H9 (cell line): ENCODE data around the gene TJP3. TPM values are rescaled to one million over a fixed set of nuclear protein-coding genes. Genes with fewer than 3 reads are reported as not detected.

Experiments used
- DNase-seq: peaks from one replicate; pipeline ENCODE4 v3.0.0-alpha.2; 2017
- H2AFZ ChIP-seq: one replicate; pipeline ENCODE4 v1.6.1; 2013; ENCODE audit warnings: mild to moderate bottlenecking, low read length, control low read depth, moderate library complexity
- H2AK5ac ChIP-seq: 2 replicates; pipeline ENCODE4 v1.6.1; 2013; ENCODE audit warnings: low read length, control low read depth, mixed read lengths; ENCODE audit not compliant: insufficient read length
- H2BK120ac ChIP-seq: one replicate; pipeline ENCODE4 v1.6.1; 2013; ENCODE audit warnings: low read depth, mild to moderate bottlenecking, low read length, control low read depth, inconsistent platforms; ENCODE audit not compliant: poor library complexity, severe bottlenecking
- H2BK12ac ChIP-seq: 2 replicates; pipeline ENCODE4 v1.6.1; 2013; ENCODE audit warnings: low read length, control low read depth, mixed read lengths, low read depth; ENCODE audit not compliant: insufficient read length
- H2BK15ac ChIP-seq: 2 replicates; pipeline ENCODE4 v1.6.1; 2013; ENCODE audit warnings: low read depth, low read length, control low read depth
- H2BK20ac ChIP-seq: one replicate; pipeline ENCODE4 v1.6.1; 2013; ENCODE audit warnings: low read depth, mild to moderate bottlenecking, low read length, control low read depth, inconsistent platforms; ENCODE audit not compliant: poor library complexity, severe bottlenecking
- H2BK5ac ChIP-seq: 2 replicates; pipeline ENCODE4 v1.6.1; 2013; ENCODE audit warnings: low read length, control low read depth, mixed read lengths; ENCODE audit not compliant: insufficient read length
- H3K14ac ChIP-seq: 2 replicates; pipeline ENCODE4 v1.6.1; 2013; ENCODE audit warnings: low read length, control low read depth; ENCODE audit not compliant: insufficient read depth
- H3K18ac ChIP-seq: 2 replicates; pipeline ENCODE4 v1.6.1; 2013; ENCODE audit warnings: low read depth, mild to moderate bottlenecking, mixed read lengths, low read length, control low read depth; ENCODE audit not compliant: insufficient read length
- H3K23ac ChIP-seq: 2 replicates; pipeline ENCODE4 v1.6.1; 2013; ENCODE audit warnings: low read length, control low read depth, mixed read lengths, low read depth; ENCODE audit not compliant: insufficient read length
- H3K23me2 ChIP-seq: 2 replicates; pipeline ENCODE4 v1.6.1; 2013; ENCODE audit warnings: low read depth, mild to moderate bottlenecking, mixed read lengths, low read length, control low read depth; ENCODE audit not compliant: insufficient read length, poor library complexity, severe bottlenecking
- H3K27ac ChIP-seq: 2 replicates; pipeline ENCODE4 v1.5.1; 2013; ENCODE audit warnings: low read length, control low read depth, mixed read lengths, low read depth; ENCODE audit not compliant: insufficient read length
- H3K27me3 ChIP-seq: 2 replicates; pipeline ENCODE4 v1.6.1; 2013; ENCODE audit warnings: low read length, control low read depth, inconsistent platforms; ENCODE audit not compliant: insufficient read depth
- H3K4ac ChIP-seq: 2 replicates; pipeline ENCODE4 v1.6.1; 2013; ENCODE audit warnings: low read depth, mild to moderate bottlenecking, control low read depth, inconsistent platforms, low read length, moderate library complexity
- H3K4me1 ChIP-seq: 2 replicates; pipeline ENCODE4 v1.6.1; 2013; ENCODE audit warnings: low read length, control low read depth, inconsistent platforms; ENCODE audit not compliant: insufficient read depth
- H3K4me2 ChIP-seq: 2 replicates; pipeline ENCODE4 v1.6.1; 2013; ENCODE audit warnings: low read length, control low read depth, mixed read lengths; ENCODE audit not compliant: insufficient read length, insufficient read depth
- H3K56ac ChIP-seq: 2 replicates; pipeline ENCODE4 v1.6.1; 2013; ENCODE audit warnings: low read depth, mild to moderate bottlenecking, mixed read lengths, low read length, control low read depth; ENCODE audit not compliant: insufficient read length
- H3K79me1 ChIP-seq: 2 replicates; pipeline ENCODE4 v1.6.1; 2013; ENCODE audit warnings: low read depth, mild to moderate bottlenecking, moderate library complexity, low read length, control low read depth, inconsistent platforms; ENCODE audit not compliant: insufficient read depth, poor library complexity, severe bottlenecking
- H3K79me2 ChIP-seq: 2 replicates; pipeline ENCODE4 v1.6.1; 2013; ENCODE audit warnings: low read length, control low read depth, inconsistent platforms; ENCODE audit not compliant: insufficient read depth
- H3K9ac ChIP-seq: 2 replicates; pipeline ENCODE4 v1.6.1; 2013; ENCODE audit warnings: low read length, control low read depth, mixed read lengths; ENCODE audit not compliant: insufficient read length; ENCODE audit errors: extremely low read depth
- H3K9me3 ChIP-seq: one replicate; pipeline ENCODE4 v1.6.1; 2013; ENCODE audit warnings: low read depth, low read length, inconsistent platforms; ENCODE audit not compliant: control insufficient read depth
- H3T11ph ChIP-seq: one replicate; pipeline ENCODE4 v1.6.1; 2013; ENCODE audit warnings: mild to moderate bottlenecking, low read length, control low read depth, inconsistent platforms
- H4K20me1 ChIP-seq: one replicate; pipeline ENCODE4 v1.6.1; 2013; ENCODE audit not compliant: control insufficient read depth, insufficient read length, insufficient read depth
- H4K5ac ChIP-seq: 2 replicates; pipeline ENCODE4 v1.6.1; 2013; ENCODE audit warnings: low read depth, mild to moderate bottlenecking, mixed read lengths, low read length, control low read depth; ENCODE audit not compliant: insufficient read length
- H4K8ac ChIP-seq: replicated peaks from 2 replicates; pipeline ENCODE4 v1.6.1; 2013; ENCODE audit warnings: low read length, control low read depth, mixed read lengths, low read depth; ENCODE audit not compliant: insufficient read length
- H4K91ac ChIP-seq: 2 replicates; pipeline ENCODE4 v1.6.1; 2013; ENCODE audit warnings: low read depth, mild to moderate bottlenecking, moderate library complexity, mixed read lengths, low read length, control low read depth; ENCODE audit not compliant: insufficient read length
- H3K27ac Mint-ChIP-seq, 3 experiments: 2 replicates in 2 of 3; 3 replicates in 1 of 3; pipeline ENCODE4 v1.8.0; 2020 to 2021; ENCODE audit warnings: mixed read lengths in 3 of 3, mild to moderate bottlenecking in 1 of 3, moderate library complexity in 1 of 3
- H3K27me3 Mint-ChIP-seq: 2 replicates; pipeline ENCODE4 v1.8.0; 2021; ENCODE audit warnings: low read depth, mild to moderate bottlenecking, moderate library complexity, mixed read lengths
- H3K36me3 Mint-ChIP-seq, 3 experiments: 2 replicates in 2 of 3; 3 replicates in 1 of 3; pipeline ENCODE4 v1.8.0; 2020 to 2021; ENCODE audit warnings: low read depth in 3 of 3, mixed read lengths in 3 of 3; ENCODE audit not compliant: insufficient read depth in 1 of 3
- H3K4me1 Mint-ChIP-seq, 2 experiments: 2 replicates each; pipeline ENCODE4 v1.8.0; 2020; ENCODE audit warnings: mixed read lengths in 2 of 2
- H3K4me3 Mint-ChIP-seq, 2 experiments: 2 replicates in 1 of 2; 3 replicates in 1 of 2; pipeline ENCODE4 v1.8.0; 2020 to 2021; ENCODE audit warnings: mild to moderate bottlenecking in 2 of 2, mixed read lengths in 2 of 2, moderate library complexity in 1 of 2
- H3K9me3 Mint-ChIP-seq, 2 experiments: 2 replicates in 1 of 2; 3 replicates in 1 of 2; pipeline ENCODE4 v1.8.0; 2020; ENCODE audit warnings: mild to moderate bottlenecking in 2 of 2, mixed read lengths in 2 of 2, moderate library complexity in 1 of 2
- CTCF ChIP-seq: fragments of 200-600 bp; sonication (generic); conservative IDR thresholded peaks from 3 replicates; pipeline ENCODE4 v1.8.0; 2021; ENCODE audit warnings: antibody characterized with exemption, mild to moderate bottlenecking
- WGBS: extraction: QIAGEN DNeasy Blood & Tissue Kit; methylation state at CpG from one replicate; pipeline ENCODE4 v1.1.7; 2013; ENCODE audit warnings: missing lambda C conversion rate, low lambda C conversion rate, mixed read lengths; ENCODE audit not compliant: insufficient read length; ENCODE audit errors: extremely low coverage; 5-methylcytosine and 5-hydroxymethylcytosine counted together
- total RNA-seq: library from RNA; stranded (reverse); gene quantifications from 2 replicates; pipeline ENCODE4 v1.2.1, GENCODE V29; 2021

Gene TJP3
- total RNA-seq, 1 experiment from 2014 or later = 27.3 TPM

GRCh38 chr19:3701200-3701599, 7.0 kb upstream of the TJP3 start:
- Mint-ChIP-seq H3K36me3 (peaks cover 0 to under 1% (median 0%) of the 10 kb centered on the region in 3 experiments; a peak in 2 of 7 replicates), H3K4me1 (peaks cover 0 to 10% of the 10 kb centered on the region in 2 experiments; a peak in 2 of 4 replicates), H3K9me3 (no peaks in the 10 kb centered on the region; a peak in 2 of 5 replicates), H3K27ac (no peak overlapping the region; a peak in 1 of 7 replicates), H3K4me3 (no peak overlapping the region), H3K27me3 (peaks cover 4% of the 10 kb centered on the region)
- H3K79me2 ChIP-seq = peaks cover 14% of the 10 kb centered on the region; the same call in 1 of the 2 replicates
- H2BK12ac ChIP-seq = no peak overlapping the region
- H3K23ac ChIP-seq = no peak overlapping the region
- H3K23me2 ChIP-seq = peaks cover 8% of the 10 kb centered on the region
- H2AK5ac ChIP-seq = no peak overlapping the region
- no peak overlapping the region for H2BK15ac ChIP-seq
- H3K9me3 ChIP-seq = no peaks in the 10 kb centered on the region
- H4K5ac ChIP-seq = no peak overlapping the region
- no peak for DNase-seq
- no peak for TF ChIP-seq CTCF
- no peak overlapping the region for H3K4ac ChIP-seq
- no peak overlapping the region for H3K14ac ChIP-seq
- no peak overlapping the region for H3K18ac ChIP-seq
- H3K27ac ChIP-seq = no peak overlapping the region
- H3K56ac ChIP-seq = no peak overlapping the region
- H3K4me1 ChIP-seq = no peaks in the 10 kb centered on the region; the same call in 1 of the 2 replicates
- H2BK20ac ChIP-seq = no peak overlapping the region
- H4K8ac ChIP-seq = no peak overlapping the region
- H2BK120ac ChIP-seq = no peak overlapping the region
- H3K9ac ChIP-seq = no peak overlapping the region
- no peak overlapping the region for H4K91ac ChIP-seq
- H2BK5ac ChIP-seq = no peak overlapping the region
- WGBS = no CpG with 5 or more reads among the region's 1 CpG
- H3T11ph ChIP-seq = no peak overlapping the region
- no peak overlapping the region for H2AFZ ChIP-seq
- H3K27me3 ChIP-seq = no peaks in the 10 kb centered on the region
- no peak overlapping the region for H3K4me2 ChIP-seq
- no peaks in the 10 kb centered on the region for H3K79me1 ChIP-seq
- no peaks in the 10 kb centered on the region for H4K20me1 ChIP-seq
